Midbrain (tissue), 1 donor: ENCODE data around the gene HAGHL.
"Not testable (repeated sequence)": the region's sequence is repeated elsewhere in the genome, so short reads cannot be mapped to it uniquely, and the experiment has no call there.

Source experiments
- DNase-seq: peaks from one replicate; lab custom pipeline; 2025; lab: John Stamatoyannopoulos, UW

The HAGHL gene

DNA sequence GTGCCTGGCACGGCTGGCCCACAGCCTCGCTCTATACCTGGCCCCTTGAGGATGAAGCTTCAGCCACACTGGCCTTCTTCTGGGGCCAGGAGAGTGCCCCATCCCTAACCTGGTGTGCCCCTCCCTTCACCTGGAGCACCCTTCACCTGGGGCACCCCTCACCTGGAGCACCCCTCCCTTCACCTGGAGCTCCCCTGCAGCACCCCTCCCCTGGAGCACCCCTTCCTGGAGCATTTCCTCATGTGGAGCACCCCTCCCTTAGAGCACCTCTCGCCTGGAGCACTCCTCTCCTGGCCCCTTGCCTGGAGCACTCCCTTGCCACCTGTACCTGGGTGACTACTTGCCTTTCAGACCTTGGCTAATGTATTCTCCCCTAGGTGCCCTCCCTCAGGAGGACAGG, 18.9 kb upstream of the HAGHL start:
- DNase-seq: no peak

DNA sequence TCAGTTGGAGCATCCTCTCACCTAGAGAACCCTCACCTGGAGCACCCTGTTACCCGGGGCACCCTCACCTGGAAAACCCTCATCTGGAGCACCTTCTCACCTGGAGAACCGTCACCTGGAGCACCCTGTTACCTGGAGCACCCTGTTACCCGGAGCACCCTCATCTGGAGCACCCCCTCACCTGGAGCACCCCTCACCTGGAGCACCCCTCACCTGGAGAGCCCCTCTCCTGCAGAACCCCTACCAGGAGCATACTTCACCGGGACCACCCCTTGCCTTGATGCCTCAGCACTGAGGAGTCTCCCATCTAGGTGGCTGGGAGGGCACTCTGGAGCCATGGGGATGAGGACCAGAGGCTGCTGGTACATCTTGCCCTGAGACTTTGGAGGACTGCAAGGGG, 17.9 kb upstream of the HAGHL start:
- no peak for DNase-seq

DNA sequence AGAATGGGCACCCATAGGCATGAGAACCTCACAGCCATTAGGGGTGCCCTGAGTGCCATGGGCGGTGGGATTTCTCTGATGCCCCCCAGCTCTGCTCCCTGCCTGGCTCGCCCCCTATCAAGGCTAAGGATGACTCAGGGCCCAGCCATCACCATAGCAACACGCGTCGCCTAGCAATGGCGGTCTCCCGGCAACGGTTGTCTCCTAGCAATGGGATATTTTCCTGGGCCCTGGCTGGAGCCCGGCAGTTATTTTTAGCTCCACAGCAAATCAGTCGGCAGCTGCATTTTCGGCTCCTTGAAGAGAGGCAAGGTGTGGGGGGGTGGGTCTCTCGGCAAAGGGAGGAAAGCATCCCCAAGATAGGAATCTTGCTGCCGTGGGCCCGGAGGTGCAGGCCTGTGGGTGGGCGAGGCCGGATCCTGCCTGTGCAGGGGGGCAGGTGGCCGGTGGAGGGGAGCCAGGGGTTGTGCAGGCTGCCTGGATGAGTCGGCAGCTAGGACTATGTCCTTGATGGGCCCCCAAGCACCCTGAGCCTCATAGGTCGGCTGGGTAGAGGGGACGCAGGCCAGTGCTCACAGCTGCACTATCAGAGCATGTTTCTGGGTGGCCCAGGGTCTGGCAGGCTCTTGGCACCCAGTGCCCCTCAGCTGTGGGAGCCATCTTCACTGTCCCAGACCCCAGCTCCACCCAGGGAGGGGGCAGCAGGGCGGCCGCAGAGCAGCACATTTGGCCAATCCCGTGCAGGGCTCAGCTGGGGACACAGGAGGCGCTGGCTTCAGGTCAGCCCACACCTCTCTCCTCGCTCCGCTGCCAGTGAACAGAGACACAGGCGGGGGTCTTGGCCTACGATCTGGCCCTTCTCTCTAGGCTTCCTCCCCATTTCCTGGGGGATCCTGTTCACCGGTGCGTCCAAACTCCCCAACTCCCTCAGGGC, 17.1 kb upstream of the HAGHL start:
- DNase-seq: peak; percentile 84

DNA sequence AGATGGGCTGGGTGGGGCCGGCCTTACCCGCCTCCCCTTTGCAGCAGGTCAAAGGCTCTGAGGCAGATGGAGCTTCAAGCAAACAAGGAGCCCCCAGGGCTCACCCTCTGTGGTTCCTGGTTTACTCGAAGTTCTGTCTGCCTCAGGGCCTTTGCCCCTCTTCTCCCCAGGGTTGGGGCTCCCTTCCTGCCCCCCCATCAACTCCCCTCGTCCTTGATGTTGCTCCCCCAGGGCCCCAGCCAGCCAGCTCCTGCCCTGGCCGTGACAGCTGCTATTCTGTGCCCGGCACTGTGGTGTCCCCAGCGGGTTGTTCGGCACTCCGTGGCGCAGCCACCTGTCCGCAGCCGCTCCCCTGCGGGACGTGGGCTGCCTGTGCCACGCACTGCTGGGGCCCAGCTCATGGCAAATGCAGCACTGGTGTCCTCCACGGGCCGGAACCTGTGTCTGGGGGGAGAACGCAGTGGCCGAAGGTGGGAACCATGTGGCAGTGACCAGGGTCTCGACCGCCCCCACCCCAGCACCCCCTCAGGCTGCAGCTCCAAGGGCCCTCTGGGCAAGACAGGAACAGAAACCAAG, 16.3 kb upstream of the HAGHL start:
- DNase-seq: no peak

DNA sequence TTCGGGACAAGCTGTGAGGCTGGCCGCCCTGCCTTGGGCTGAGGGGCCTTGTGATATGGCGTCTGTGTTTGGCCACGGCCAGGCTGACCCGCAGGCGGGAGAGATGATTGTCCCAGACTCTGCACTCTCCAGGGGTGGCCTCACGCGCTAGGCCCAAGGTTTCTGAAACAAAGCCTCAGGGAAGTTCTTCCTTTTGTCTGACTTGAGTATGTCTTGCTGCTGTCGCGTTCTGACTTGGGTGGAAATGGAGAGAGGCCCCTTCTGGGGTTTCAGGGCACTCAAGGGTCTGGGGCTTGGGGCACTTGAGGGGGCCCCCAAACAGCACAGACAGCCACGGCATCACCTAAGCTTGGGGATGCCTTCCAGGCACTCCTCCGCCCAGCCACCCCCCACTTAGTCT, 15.8 kb upstream of the HAGHL start:
- DNase-seq: no peak

DNA sequence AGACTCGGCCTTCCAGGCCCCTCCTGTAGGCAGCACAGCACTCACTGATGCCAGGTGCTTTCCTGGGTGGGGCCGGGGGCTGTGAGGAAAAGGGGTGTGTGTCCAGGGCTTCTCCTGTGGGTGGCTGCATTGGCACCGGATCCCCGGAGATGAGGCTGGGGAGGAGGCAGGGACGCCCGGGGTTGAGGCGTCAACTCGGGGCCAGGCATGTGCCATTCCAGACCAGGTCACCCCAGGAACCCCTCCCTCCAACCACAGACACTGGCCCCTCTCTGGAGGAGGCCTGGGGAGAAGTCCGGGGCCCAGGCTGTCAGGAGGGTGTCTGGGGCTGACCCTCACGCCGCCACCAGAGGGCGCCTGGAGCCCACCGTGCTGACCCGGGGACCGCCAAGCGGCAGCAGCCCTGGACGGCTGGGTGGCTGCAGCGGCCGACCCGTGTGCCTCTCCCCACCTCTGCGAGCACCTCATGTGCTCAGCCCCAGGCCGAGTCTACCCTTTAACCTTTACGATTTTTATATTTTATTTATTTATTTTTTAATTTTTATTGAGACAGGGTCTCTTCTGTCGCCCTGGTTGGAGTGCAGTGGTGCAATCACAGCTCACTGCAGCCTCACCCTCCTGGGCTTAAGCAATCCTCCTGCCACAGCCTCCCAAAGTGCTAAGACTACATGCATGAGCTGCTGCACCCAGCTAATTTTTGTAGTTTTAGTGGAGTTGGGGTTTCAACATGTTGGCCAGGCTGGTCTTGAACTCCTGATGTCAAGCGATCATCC, 15.2 kb upstream of the HAGHL start:
- DNase-seq: peak; percentile 76

- DNase-seq: not testable (repeated sequence)
Measured at GRCh38 chr16:712740-713250, 14.1 kb upstream of the HAGHL start.

- no peak for DNase-seq
Measured at GRCh38 chr16:714079-714478, 12.8 kb upstream of the HAGHL start.

GRCh38 chr16:714558-715476, 12.1 kb upstream of the HAGHL start, which contains the start of gene METRN:
Gene METRN (plus strand): TSS chr16:715118. CDS start chr16:715290, 172 bp downstream.
- DNase-seq: peak; percentile 90

DNA sequence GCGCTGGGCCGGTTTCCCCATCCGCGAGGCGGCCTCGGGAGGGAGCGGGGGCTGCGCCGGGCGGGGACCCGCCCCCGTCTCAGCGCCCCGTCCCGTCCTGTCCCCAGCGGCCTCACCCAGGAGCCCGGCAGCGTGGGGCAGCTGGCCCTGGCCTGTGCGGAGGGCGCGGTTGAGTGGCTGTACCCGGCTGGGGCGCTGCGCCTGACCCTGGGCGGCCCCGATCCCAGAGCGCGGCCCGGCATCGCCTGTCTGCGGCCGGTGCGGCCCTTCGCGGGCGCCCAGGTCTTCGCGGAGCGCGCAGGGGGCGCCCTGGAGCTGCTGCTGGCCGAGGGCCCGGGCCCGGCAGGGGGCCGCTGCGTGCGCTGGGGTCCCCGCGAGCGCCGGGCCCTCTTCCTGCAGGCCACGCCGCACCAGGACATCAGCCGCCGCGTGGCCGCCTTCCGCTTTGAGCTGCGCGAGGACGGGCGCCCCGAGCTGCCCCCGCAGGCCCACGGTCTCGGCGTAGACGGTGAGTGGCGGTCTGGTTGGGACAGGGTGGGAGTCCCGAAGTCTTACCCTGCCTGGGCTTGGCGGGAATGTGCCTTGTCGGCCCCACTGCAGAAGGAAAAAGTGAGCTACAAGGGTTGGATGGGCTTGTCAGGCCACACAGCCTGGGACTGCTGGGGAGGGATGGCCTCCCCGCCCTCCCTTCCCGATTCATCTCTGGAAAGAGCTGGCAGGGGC, 11.3 kb upstream of the HAGHL start:
- peak; percentile 22 for DNase-seq

GRCh38 chr16:716200-716568, 10.7 kb upstream of the HAGHL start:
- DNase-seq: peak; percentile 94

GRCh38 chr16:716768-717325, 10.1 kb upstream of the HAGHL start:
- DNase-seq: no peak

GRCh38 chr16:717450-718245, 9.3 kb upstream of the HAGHL start:
- no peak for DNase-seq

DNA sequence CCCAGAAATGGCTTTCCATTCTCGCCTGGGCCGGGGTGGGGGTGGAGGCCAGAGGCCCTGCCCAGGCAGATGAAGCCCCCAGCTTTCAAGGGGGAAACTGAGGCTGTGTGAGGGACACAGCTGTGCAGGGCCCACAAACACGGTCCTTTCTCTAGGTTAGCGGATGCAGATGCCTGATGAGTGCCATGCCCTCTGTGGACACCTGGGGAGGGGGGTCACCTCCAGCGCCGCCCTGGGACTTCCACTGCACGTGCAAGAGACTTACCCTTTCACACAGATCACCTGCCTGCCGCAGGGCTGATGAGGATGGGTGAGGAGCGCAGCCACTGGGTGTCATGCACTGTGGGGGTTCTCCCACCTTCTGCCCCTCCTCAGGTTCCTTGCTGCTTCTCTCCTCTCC, 8.5 kb upstream of the HAGHL start:
- DNase-seq: no peak

- no peak for DNase-seq
Measured at GRCh38 chr16:718922-719321, 8.0 kb upstream of the HAGHL start.

GRCh38 chr16:719815-720446, 7.0 kb upstream of the HAGHL start:
- DNase-seq: no peak

GRCh38 chr16:720447-720989, 6.4 kb upstream of the HAGHL start:
- peak; percentile 58 for DNase-seq

GRCh38 chr16:720990-721764, 5.7 kb upstream of the HAGHL start, which contains the start of gene ANTKMT:
Gene ANTKMT (plus strand): TSS chr16:721146. CDS start chr16:721275, 129 bp downstream.
- DNase-seq: peak; percentile 83
